ENCODE data around the gene MLLT1. TPM values are rescaled to one million over a fixed set of nuclear protein-coding genes. Genes with fewer than 3 reads are reported as not detected.
"Not testable (repeated sequence)": the region's sequence is repeated elsewhere in the genome, so short reads cannot be mapped to it uniquely, and the experiment has no call there.

The MLLT1 gene
- total RNA-seq, 1 experiment from 2014 or later = 60.0 TPM

- Mint-ChIP-seq H3K27ac (ENCODE audit: unreplicated experiment) (no peak overlapping the region), H3K9me3 (ENCODE audit: unreplicated experiment) (peaks cover 7% of the 10 kb centered on the region), H3K36me3 (ENCODE audit: insufficient read depth, unreplicated experiment) (no peaks in the 10 kb centered on the region), H3K27me3 (ENCODE audit: insufficient read depth, unreplicated experiment) (no peaks in the 10 kb centered on the region), H3K4me1 (ENCODE audit: low read depth, unreplicated experiment) (no peaks in the 10 kb centered on the region), H3K4me3 (ENCODE audit: unreplicated experiment) (no peak overlapping the region)
- BruUV-seq (replicated peaks) = no TSS peak
- no peak for DNase-seq
- Histone ChIP-seq H3K9me3 (0 out of 2 replicates have a peak, but pooled peaks cover under 1% of the 10 kb centered on the region), H3K4me1 (no peaks in the 10 kb centered on the region), H3K36me3 (ENCODE audit: control insufficient read depth, insufficient read depth, low read length) (no peaks in the 10 kb centered on the region), H3K27me3 (replicated peaks; ENCODE audit: control insufficient read depth, insufficient read depth, low read length) (no peaks in the 10 kb centered on the region), H3K4me3 (ENCODE audit: low read depth, low read length) (no peak overlapping the region)
- ChIA-PET POLR2A (no interaction called here), CTCF (no interaction called here)
- intact Hi-C loops (cut with micrococcal nuclease; ENCODE audit: unreplicated experiment) = no loop called here
- TF ChIP-seq CTCF (IDR thresholded peaks at IDR 0.05; ENCODE audit: insufficient read depth in 1 of 2, low read depth in 1 of 2, low read length in 1 of 2, severe bottlenecking in 1 of 2, unreplicated experiment in 1 of 2) = no peak
These were observed 39.0 kb upstream of the MLLT1 start for GRCh38 chr19:6318772-6319171.

- H3K4me3 Mint-ChIP-seq (ENCODE audit: unreplicated experiment); POLR2A ChIA-PET; H3K27me3 Mint-ChIP-seq (ENCODE audit: insufficient read depth, unreplicated experiment); H3K4me1 ChIP-seq; H3K4me1 Mint-ChIP-seq (ENCODE audit: low read depth, unreplicated experiment); H3K36me3 Mint-ChIP-seq (ENCODE audit: insufficient read depth, unreplicated experiment); H3K27ac Mint-ChIP-seq (ENCODE audit: unreplicated experiment); BruUV-seq (replicated peaks); H3K4me3 ChIP-seq (ENCODE audit: low read depth, low read length); H3K36me3 ChIP-seq (ENCODE audit: control insufficient read depth, insufficient read depth, low read length); H3K9me3 Mint-ChIP-seq (ENCODE audit: unreplicated experiment); DNase-seq; H3K9me3 ChIP-seq; intact Hi-C loops (cut with micrococcal nuclease; ENCODE audit: unreplicated experiment); H3K27me3 ChIP-seq (replicated peaks; ENCODE audit: control insufficient read depth, insufficient read depth, low read length); CTCF ChIA-PET: not testable (repeated sequence)
These were observed 35.9 kb upstream of the MLLT1 start for GRCh38 chr19:6315646-6316045.

GRCh38 chr19:6313398-6313969 lies 33.7 kb upstream of the MLLT1 start:
- H3K27me3 Mint-ChIP-seq (ENCODE audit: insufficient read depth, unreplicated experiment) = peaks cover 7% of the 10 kb centered on the region
- CTCF ChIA-PET = interaction anchor here (0.6 kb wide), 1 partner anchor 52 kb away, joined by 4 read pairs; no protein-coding TSS in a partner anchor
- H3K27ac Mint-ChIP-seq (ENCODE audit: unreplicated experiment) = no peak overlapping the region
- H3K9me3 Mint-ChIP-seq (ENCODE audit: unreplicated experiment) = no peaks in the 10 kb centered on the region
- Histone ChIP-seq H3K4me1 (no peaks in the 10 kb centered on the region), H3K27me3 (replicated peaks; ENCODE audit: control insufficient read depth, insufficient read depth, low read length) (no peaks in the 10 kb centered on the region), H3K36me3 (ENCODE audit: control insufficient read depth, insufficient read depth, low read length) (no peaks in the 10 kb centered on the region), H3K9me3 (0 out of 2 replicates have a peak, but pooled peaks cover 4% of the 10 kb centered on the region), H3K4me3 (ENCODE audit: low read depth, low read length) (no peak overlapping the region)
- POLR2A ChIA-PET = interaction anchor here (0.6 kb wide), 1 partner anchor 564 kb away, joined by 6 read pairs; no protein-coding TSS in a partner anchor
- no peaks in the 10 kb centered on the region for H3K4me1 Mint-ChIP-seq (ENCODE audit: low read depth, unreplicated experiment)
- no peak overlapping the region for H3K4me3 Mint-ChIP-seq (ENCODE audit: unreplicated experiment)
- intact Hi-C loops (cut with micrococcal nuclease; ENCODE audit: unreplicated experiment) = no loop called here
- no peak for DNase-seq
- no TSS peak for BruUV-seq (replicated peaks)
- no peaks in the 10 kb centered on the region for H3K36me3 Mint-ChIP-seq (ENCODE audit: insufficient read depth, unreplicated experiment)
- no peak for TF ChIP-seq CTCF (IDR thresholded peaks at IDR 0.05; ENCODE audit: insufficient read depth in 1 of 2, low read depth in 1 of 2, low read length in 1 of 2, severe bottlenecking in 1 of 2, unreplicated experiment in 1 of 2)

Measured in Caco-2 (cell line).